ENCODE measurements around the gene WDR53.
"Not testable (repeated sequence)": the region's sequence is repeated elsewhere in the genome, so short reads cannot be mapped to it uniquely, and the experiment has no call there.

Gene WDR53

GRCh38 chr3:196531418-196531817 is 36.9 kb downstream of the WDR53 start:
- H3K27ac ChIP-seq, result no peak overlapping the region
- no peak overlapping the region for H3K4me3 ChIP-seq (ENCODE audit: low read depth in 1 of 2, low read length in 1 of 2)
- H3K9me3 ChIP-seq, result no peaks in the 10 kb centered on the region
- H3K27me3 ChIP-seq, result no peaks in the 10 kb centered on the region
- no peaks in the 10 kb centered on the region for H3K36me3 ChIP-seq
- peaks cover 9 to 12% of the 10 kb centered on the region in 2 experiments for H3K4me1 ChIP-seq (ENCODE audit: control insufficient read depth in 1 of 2, insufficient read depth in 1 of 2, low read depth in 1 of 2, low read length in 1 of 2)
- no peak for TF ChIP-seq CTCF (IDR thresholded peaks at IDR 0.05)

- Histone ChIP-seq H3K36me3 (no peaks in the 10 kb centered on the region), H3K27me3 (no peaks in the 10 kb centered on the region), H3K9me3 (no peaks in the 10 kb centered on the region), H3K27ac (peak overlapping the region; percentile 54), H3K4me1 (ENCODE audit: control insufficient read depth in 1 of 2, insufficient read depth in 1 of 2, low read depth in 1 of 2, low read length in 1 of 2) (peaks cover 9 to 12% of the 10 kb centered on the region in 2 experiments), H3K4me3 (ENCODE audit: low read depth in 1 of 2, low read length in 1 of 2) (peak overlapping the region; percentile 66 to 68)
- peak; percentile 96 for TF ChIP-seq CTCF (IDR thresholded peaks at IDR 0.05)
Measured at GRCh38 chr3:196528639-196529233, 39.6 kb downstream of the WDR53 start.

GRCh38 chr3:196525141-196525540 is 43.2 kb downstream of the WDR53 start:
- H3K4me3 ChIP-seq (ENCODE audit: low read depth in 1 of 2, low read length in 1 of 2), result no peak overlapping the region
- no peaks in the 10 kb centered on the region for H3K36me3 ChIP-seq
- H3K4me1 ChIP-seq (ENCODE audit: control insufficient read depth in 1 of 2, insufficient read depth in 1 of 2, low read depth in 1 of 2, low read length in 1 of 2), result peaks cover 9 to 12% of the 10 kb centered on the region in 2 experiments
- no peaks in the 10 kb centered on the region for H3K27me3 ChIP-seq
- no peak for TF ChIP-seq CTCF (IDR thresholded peaks at IDR 0.05)
- peaks cover 2% of the 10 kb centered on the region for H3K9me3 ChIP-seq
- H3K27ac ChIP-seq, result no peak overlapping the region

- TF ChIP-seq CTCF (IDR thresholded peaks at IDR 0.05), result no peak
- Histone ChIP-seq H3K9me3 (peaks cover 8% of the 10 kb centered on the region), H3K4me1 (ENCODE audit: control insufficient read depth in 1 of 2, insufficient read depth in 1 of 2, low read depth in 1 of 2, low read length in 1 of 2) (peaks cover 9 to 12% of the 10 kb centered on the region in 2 experiments), H3K27me3 (no peaks in the 10 kb centered on the region), H3K36me3 (no peaks in the 10 kb centered on the region), H3K4me3 (ENCODE audit: low read depth in 1 of 2, low read length in 1 of 2) (no peak overlapping the region), H3K27ac (no peak overlapping the region)
Measured at GRCh38 chr3:196524527-196524926, 43.8 kb downstream of the WDR53 start.

GRCh38 chr3:196523841-196524240 is 44.5 kb downstream of the WDR53 start:
- H3K27me3 ChIP-seq, result no peaks in the 10 kb centered on the region
- TF ChIP-seq CTCF (IDR thresholded peaks at IDR 0.05), result no peak
- H3K36me3 ChIP-seq, result no peaks in the 10 kb centered on the region
- H3K4me1 ChIP-seq (ENCODE audit: control insufficient read depth in 1 of 2, insufficient read depth in 1 of 2, low read depth in 1 of 2, low read length in 1 of 2), result peaks cover 6 to 8% of the 10 kb centered on the region in 2 experiments
- no peak overlapping the region for H3K4me3 ChIP-seq (ENCODE audit: low read depth in 1 of 2, low read length in 1 of 2)
- H3K27ac ChIP-seq, result no peak overlapping the region
- peaks cover 15% of the 10 kb centered on the region for H3K9me3 ChIP-seq

GRCh38 chr3:196521291-196521690 is 47.1 kb downstream of the WDR53 start:
- not testable (repeated sequence) for H3K27me3 ChIP-seq; H3K4me3 ChIP-seq (ENCODE audit: low read depth in 1 of 2, low read length in 1 of 2); H3K27ac ChIP-seq; H3K4me1 ChIP-seq (ENCODE audit: control insufficient read depth in 1 of 2, insufficient read depth in 1 of 2, low read depth in 1 of 2, low read length in 1 of 2); H3K36me3 ChIP-seq
- peaks cover 24% of the 10 kb centered on the region for H3K9me3 ChIP-seq

All from neutrophil (primary cell).